Dermis blood vessel endothelial cell (primary cell): ENCODE data around the gene NECTIN2. TPM values are rescaled to one million over a fixed set of nuclear protein-coding genes. Genes with fewer than 3 reads are reported as not detected.
"Not testable (repeated sequence)": the region's sequence is repeated elsewhere in the genome, so short reads cannot be mapped to it uniquely, and the experiment has no call there.

Source experiments
- DNase-seq: peaks from one replicate; pipeline ENCODE4 v3.0.0; 2010
- total RNA-seq: library from RNA; depleted of rRNA; stranded (reverse); fragments of >200 nt; gene quantifications from 2 replicates; pipeline ENCODE4 v1.2.3, GENCODE V29; 2014

Gene NECTIN2
- total RNA-seq, 1 donor from 2014 or later: 154 TPM

DNA sequence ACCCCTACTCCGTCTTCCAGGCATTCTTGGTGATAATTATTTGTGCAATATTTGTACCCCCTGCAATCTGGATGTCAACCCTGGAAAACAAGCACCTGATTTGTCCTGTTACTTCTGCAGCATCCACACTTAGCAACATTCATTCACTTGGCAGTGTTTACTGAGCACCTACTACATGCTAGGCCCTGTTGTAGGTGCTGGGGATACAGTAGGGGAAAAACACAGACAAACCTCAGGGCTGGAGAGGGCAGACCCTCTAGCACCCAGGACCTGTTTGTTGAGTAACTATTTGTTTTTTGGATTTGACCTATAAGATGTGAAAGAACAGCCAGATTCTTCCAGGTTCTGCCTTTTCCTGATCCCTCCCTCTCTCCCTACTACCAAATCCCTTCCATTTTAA, 9.5 kb downstream of the NECTIN2 start:
- no peak for DNase-seq

DNA sequence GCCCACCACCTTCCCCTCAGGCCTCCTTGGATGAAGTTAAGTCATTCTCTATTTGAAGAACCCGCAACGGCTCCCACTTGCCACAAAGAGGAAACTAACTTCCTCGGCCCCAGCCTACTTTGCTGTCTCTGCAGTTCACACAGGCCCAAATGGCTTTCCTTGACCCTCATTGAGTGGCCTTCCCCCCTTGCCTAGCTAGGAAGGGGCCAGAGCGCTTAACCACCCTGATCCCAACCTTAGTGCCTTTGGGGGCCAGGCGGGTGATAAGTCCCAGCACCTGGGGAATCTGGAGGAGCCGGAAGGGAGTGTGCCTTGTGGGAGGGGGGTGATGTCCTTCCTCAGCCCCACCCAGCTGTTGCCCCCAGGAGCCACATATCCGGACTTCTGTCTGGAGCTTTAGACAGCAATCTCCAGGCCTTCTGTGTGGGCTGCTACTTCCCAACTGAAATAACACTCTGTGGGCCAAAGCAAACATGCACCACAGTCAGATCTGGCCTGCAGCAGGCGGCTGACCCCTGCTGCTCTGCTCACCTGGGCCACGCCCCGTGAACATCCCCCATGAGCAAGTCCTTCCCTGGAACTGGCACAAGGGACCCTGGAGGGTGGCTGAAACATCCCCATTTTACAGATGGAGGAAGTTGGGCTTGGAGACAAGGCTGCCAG, 10.5 kb downstream of the NECTIN2 start:
- peak; percentile 74 for DNase-seq

DNA sequence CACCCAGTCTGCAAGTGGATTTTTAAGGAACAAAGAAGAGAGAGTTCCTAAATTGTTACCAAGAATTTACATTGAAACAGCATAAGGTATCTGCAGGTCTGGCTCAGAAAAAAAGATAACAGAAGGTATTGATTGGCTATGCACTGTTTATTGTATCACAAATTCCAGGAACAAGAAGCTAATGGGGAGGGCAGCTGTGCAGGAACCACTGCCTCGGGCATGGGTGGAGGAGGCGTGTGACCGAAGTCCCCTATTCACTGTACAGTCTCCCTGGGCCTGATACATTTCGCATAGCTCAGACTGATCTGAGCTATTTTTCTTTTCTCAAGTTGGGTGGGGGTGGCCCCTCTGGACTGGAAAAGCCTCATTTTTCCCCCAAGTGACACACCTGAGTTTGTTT, 11.7 kb downstream of the NECTIN2 start:
- no peak for DNase-seq

DNA sequence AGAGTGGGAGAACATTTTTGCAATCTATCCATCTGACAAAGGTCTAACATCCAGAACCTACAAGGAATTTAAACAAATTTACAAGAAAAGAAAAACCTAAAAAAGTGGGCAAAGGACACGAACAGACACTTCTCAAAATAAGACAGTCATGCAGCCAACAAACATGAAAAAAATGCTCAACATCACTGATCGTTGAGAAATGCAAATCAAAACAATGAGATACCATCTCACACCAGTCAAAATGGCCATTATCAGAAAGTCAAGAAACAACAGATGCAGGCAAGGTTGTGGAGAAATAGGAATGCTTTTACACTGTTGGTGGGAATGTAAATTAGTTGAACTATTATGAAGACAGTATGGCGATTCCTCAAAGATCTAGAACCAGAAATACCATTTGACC, 15.5 kb downstream of the NECTIN2 start:
- DNase-seq: not testable (repeated sequence)

DNA sequence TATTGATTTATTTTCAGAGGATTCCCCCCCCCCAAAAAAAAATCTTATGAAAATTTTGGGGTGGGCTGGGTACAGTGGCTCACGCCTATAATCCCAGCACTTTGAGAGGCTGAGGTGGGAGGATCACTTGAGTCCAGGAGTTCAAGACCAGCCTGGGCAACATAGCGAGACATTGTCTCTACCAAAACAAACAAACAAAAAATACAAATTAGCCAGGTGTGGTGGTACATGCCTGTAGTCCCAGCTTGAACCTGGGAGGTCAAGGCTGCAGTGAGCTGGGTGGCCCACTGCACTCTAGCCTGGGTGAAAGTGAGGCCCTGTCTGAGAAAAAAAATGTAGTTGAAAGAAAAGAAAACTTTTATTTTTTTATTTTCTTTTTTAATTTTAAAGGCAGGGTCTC, 17.9 kb downstream of the NECTIN2 start:
- no peak for DNase-seq

DNA sequence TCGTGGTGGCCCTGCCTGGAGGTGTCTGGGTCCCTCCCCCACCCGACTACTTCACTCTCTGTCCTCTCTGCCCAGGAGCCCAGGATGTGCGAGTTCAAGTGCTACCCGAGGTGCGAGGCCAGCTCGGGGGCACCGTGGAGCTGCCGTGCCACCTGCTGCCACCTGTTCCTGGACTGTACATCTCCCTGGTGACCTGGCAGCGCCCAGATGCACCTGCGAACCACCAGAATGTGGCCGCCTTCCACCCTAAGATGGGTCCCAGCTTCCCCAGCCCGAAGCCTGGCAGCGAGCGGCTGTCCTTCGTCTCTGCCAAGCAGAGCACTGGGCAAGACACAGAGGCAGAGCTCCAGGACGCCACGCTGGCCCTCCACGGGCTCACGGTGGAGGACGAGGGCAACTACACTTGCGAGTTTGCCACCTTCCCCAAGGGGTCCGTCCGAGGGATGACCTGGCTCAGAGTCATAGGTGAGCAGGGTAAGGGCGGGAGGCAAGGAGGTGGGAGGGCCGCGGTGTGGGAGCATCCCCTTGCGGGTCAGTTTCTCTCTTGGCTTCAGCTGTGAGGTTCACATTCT, 19.2 kb downstream of the NECTIN2 start:
- DNase-seq: no peak

DNA sequence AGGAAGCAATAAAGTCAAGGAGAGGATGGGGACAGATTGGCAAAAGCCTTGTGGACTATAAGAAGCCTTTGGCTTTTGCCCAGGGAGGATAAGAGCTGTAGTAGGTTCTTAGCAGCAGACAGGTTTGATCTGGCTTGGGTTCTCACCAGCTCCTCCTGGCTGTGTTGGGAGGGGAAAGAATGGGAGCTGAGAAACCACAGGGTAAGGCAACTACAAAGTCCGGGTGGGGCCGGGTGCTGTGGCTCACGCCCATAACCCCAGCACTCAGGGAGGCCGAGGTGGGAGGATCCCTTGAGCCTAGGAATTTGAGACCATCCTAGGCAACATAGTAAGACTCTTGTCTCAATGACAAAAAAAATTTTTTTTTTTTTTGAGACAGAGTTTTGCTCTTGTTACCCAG, 20.6 kb downstream of the NECTIN2 start:
- no peak for DNase-seq

DNA sequence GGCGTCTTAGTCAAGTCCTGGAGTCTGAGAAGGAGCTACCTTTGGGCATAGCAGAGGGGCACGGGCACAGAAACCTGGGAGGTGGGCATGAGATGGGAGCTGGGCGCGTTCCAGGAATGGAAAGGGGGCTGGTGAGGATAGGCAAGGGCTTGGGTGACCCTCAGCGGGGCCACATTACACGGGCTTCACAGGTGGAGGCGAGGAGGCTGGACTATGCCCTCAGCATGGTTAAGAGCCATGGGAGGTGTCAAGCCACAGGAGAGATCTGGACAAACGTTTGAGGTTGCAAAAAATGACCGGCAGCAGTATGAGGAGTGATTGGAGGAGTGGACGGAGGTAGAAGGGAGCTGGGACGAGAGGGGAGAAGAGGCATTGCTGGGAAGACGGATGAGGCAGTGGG, 21.5 kb downstream of the NECTIN2 start:
- DNase-seq: no peak

DNA sequence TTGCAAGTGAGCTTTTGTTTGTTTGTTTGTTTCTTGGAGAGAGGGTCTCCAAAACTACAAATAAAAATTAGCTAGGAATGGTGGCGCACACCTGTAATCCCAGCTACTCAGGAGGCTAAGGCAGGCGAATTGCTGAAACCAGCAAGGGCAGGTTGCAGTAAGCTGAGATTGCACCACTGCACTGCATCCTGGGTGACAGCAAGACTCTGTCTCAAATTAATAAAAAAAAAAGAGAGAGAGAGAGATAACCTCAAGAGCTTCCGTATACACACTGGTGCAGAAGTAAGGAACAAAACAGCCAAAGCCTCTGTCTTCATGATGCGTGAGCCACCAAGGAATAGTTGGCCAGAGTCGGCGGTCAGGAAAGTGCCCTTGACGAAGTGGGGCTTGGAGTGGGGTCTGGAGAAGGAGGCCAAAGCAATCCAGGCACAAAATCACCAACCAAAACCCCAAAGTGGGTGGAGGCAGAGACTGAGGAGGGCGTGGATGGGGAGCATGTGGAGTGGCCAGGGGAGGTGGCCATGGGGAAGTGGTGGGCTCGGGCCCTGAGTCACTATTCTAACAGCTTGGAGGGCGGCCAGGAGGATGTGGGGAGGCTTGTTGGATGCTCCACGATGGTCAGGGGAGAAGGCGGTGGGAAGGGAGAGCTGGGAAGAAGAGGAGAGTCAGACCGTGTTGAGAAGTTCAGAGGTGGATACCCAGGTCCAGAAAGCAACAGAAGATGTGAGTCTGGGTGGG, 23.8 kb downstream of the NECTIN2 start:
- DNase-seq: peak; percentile 79

DNA sequence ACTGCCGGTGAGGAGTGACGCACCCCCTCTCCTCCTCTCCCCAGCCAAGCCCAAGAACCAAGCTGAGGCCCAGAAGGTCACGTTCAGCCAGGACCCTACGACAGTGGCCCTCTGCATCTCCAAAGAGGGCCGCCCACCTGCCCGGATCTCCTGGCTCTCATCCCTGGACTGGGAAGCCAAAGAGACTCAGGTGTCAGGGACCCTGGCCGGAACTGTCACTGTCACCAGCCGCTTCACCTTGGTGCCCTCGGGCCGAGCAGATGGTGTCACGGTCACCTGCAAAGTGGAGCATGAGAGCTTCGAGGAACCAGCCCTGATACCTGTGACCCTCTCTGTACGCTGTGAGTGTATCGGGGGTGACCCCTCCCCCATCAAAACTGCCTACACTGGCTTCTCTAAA, 25.7 kb downstream of the NECTIN2 start:
- DNase-seq: no peak

DNA sequence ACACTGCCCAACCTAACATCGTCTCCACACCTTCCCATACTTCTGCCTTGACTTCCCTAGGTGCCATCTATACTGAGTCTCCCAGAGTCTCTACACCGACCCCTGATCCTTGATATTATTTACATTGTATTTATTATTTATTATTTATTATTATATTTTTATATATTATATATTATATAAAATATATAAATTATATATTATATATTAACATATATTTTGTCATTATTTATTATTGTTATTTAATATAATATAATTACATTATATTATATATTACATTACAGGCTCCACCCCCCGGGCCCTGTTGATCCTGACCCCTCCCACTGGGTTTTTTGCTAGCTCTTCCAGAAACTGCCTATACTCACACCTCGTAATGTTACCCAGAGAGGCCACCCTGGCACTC, 26.6 kb downstream of the NECTIN2 start:
- DNase-seq: no peak

DNA sequence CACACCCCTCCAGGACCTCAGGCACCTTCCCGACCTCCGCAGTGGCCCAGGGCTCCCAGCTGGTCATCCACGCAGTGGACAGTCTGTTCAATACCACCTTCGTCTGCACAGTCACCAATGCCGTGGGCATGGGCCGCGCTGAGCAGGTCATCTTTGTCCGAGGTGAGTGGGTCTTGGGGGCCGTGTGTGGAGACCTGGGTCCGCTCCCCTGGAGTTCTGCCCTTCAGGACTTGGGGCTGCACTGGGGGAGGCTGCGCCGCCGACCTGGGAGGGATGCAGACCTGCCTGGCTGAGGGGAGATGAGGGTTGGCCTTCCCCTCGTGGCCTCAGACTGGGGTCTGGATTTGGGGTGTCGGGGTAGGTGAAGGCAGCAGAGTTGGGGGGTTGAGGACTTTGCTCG, 28.2 kb downstream of the NECTIN2 start:
- DNase-seq: no peak

DNA sequence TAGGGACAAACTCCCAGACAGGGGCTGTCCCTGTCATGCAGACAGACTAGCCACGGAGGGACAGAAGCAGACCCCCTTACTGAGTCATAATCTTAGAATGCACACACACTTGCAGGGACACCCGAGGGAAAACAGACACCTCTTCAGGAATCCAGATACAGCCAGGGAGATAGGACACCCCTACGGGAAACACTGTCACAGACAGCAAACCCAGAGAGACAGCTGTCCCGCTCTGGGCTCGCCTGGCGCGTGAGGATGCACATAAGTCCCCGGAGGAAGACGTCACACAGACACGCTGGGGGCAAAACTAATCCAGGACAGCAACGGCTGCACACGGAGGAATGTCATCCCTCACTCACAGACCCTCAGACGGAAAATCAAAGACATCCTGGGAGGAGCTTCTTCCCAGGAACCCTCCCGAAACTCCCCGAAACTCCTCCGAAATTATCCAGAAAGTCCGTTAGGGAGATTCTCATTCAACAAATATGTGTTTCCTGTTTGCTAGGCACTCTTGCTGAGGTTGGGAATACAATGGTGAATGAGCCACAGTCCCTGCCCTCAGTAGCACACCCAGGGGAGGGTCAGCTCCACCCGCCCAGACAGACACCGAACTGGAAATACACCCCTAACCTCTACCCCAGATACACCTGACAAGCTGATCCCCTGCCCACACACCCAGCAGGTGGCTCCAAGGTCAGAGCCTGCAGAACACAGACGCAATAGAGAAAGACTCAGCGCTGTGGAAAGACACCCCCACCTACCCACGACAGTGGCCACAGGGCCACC, 29.8 kb downstream of the NECTIN2 start:
- peak; percentile 73 for DNase-seq

DNA sequence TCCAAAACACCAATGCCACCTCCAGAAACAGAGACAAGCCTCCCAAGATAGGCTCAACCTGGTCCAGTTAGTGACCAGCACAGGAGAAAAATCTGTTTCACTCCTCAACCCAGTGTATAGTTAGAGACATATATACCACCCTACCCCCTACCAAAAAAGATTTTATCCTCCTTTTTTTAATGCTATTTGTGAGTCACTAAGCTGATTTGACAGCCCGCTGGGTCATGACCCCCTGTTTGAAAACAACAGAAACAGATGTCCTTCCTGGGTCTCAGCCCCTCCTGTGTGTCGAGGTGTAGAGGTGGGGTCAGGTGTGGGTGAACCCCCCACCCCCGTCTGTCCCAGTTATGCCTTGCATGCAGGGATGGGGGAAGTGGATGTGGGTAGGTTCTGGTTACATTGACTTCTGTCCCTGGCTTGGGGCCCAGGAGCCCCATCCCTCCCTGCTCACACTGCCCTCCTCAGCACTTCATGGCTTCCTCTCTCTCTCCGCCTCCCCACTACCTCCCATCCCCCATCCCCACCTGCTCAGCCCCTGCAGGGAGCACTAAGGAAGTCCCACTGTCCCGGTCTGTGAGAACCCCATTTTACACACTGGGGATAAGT, 30.9 kb downstream of the NECTIN2 start:
- DNase-seq: no peak

DNA sequence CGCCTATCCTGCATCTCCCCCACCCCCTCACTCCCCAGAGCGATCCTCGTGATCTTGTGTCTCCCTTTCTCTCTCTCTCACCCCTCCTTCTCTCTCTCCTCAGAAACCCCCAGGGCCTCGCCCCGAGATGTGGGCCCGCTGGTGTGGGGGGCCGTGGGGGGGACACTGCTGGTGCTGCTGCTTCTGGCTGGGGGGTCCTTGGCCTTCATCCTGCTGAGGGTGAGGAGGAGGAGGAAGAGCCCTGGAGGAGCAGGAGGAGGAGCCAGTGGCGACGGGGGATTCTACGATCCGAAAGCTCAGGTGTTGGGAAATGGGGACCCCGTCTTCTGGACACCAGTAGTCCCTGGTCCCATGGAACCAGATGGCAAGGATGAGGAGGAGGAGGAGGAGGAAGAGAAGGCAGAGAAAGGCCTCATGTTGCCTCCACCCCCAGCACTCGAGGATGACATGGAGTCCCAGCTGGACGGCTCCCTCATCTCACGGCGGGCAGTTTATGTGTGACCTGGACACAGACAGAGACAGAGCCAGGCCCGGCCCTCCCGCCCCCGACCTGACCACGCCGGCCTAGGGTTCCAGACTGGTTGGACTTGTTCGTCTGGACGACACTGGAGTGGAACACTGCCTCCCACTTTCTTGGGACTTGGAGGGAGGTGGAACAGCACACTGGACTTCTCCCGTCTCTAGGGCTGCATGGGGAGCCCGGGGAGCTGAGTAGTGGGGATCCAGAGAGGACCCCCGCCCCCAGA, 32.2 kb downstream of the NECTIN2 start:
- DNase-seq: no peak

DNA sequence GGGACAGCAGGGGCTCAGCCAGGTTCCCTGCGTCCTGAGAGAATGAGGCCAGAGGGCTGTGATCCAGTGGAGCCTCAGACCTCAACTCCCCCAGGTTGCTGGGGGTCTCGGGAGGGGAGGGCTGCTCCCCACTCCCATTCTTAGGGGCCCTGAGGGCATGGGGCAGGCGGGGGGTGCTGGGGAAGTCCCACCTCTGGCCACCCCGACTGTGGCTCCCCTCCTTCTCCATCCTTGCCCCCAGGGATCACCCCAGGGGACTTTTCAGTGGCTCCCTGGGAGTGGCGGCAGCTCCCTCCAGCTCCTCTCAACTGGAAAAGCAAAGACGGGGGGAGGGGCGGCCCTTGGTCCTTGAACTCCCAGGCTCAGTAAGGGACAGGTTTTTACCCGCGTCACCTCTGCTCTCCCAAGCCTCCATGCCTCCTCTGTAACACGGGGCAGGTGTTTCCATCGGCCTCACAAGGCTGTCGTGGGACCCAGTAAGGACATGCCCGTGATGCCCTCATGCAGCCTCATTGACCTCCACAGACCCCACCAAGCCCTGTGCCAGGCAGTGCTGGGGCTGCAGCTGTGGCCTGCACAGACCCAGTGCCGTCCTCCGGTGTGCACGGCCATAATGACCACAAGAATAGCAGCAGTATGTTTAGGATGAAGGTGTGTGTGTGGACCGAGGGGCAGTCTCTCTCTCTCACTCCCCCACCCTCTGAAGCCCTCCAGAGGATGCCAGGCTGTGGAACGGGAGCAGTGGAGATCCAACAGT, 33.4 kb downstream of the NECTIN2 start:
- DNase-seq: no peak

DNA sequence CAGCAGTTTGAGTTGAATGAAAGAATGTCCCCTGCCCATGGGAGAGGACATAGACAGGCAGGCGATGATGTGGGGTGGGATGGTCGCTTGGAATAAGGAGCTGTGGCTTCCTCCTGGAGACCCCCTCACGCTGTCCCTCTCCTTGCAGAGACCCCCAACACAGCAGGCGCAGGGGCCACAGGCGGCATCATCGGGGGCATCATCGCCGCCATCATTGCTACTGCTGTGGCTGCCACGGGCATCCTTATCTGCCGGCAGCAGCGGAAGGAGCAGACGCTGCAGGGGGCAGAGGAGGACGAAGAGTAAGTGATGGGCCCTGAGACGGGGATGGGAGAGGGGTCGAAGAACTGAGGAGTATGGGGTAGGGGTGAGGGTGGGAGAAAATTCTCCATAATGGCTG, 36.0 kb downstream of the NECTIN2 start:
- no peak for DNase-seq

DNA sequence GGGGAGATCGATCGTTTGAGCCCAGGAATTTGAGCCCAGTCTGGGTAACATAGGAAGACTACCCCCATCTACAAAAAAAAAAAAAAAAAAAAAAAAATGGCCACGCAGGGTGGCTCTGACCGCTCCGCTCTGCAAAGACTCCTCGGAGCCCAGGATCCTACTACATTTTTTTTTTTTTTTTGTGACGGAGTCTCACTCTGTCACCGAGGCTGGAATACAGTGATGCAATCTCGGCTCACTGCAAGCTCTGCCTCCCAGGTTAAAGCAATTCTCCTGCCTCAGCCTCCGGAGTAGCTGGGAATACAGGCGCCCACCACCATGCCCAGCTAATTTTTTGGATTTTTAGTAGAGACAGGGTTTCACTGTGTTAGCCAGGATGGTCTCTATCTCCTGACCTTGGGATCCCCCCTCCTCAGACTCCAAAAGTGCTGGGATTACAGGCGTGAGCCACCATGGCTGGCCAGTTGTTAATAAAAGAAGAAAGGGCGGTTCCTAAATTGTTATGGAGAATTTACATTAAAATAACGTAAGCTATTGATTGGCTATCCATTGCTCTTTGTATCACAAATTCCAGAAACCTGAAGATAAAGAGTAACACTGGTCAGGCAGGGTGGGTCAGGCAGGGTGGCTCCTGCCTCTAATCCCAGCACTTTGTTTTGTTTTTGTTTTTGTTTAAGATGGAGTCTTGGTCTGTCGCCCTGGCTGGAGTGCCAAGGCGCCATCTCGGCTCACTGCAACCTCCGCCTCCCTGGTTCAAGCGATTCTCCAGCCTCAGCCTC, 36.7 kb downstream of the NECTIN2 start:
- not testable (repeated sequence) for DNase-seq

DNA sequence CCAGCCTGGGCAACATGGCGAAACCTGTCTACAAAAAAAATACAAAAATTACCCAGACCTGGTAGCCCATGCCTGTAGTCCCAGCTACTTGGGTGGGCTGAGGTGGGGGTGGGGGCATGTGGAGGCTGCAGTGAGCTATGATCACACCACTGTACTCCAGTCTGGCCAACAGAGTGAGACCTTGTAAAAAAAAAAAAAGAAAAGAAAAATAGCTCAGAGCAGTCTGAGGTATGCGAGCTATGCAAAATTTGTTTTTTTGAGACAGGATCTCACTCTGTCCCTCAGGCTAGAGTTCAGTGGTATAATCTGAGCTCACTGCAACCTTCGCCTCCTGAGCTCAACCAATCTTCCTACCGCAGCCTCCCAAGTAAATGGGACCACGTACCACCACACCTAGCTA, 37.8 kb downstream of the NECTIN2 start:
- no peak for DNase-seq

DNA sequence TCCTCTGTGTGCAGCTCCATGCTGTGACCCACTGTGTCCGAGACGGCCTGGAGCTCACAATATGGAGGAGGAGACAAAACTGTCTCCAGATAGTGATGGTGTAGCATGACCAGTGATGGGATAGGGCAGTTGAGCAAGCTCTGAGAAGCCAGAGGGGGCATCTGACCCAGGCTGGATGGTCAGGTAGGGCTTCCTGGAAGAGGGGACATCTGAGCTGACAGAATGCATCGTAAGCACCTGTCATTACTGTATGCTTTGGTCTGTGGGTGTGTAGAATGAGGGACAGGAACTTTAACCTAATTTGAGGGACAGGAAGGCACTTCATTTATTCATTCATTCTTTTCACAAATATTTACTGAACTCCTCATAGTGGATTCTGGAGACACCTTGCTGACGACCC, 38.5 kb downstream of the NECTIN2 start:
- no peak for DNase-seq

DNA sequence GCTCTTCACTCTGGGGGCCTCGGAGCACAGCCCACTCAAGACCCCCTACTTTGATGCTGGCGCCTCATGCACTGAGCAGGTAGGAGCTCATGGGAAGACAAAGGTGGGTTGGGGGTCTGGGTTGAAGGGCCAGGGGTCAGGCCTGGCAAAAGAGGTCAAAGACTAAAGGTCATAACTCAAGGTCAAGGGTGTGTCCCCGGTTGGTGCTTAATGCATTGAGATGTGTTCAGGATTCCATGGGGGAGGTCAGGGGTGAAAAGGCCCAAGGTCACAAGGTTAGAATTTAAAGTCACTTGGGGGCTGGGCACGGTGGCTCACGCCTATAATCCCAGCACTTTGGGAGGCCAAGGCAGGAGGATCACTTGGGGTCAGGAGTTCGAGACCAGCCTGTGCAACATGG, 40.0 kb downstream of the NECTIN2 start:
- DNase-seq: no peak
